DMS79 (cell line): ENCODE measurements around the gene ARHGEF19.
"Not testable (repeated sequence)": the region's sequence is repeated elsewhere in the genome, so short reads cannot be mapped to it uniquely, and the experiment has no call there.

Experiments
- DNase-seq: peaks from one replicate; lab custom pipeline; 2025; lab: John Stamatoyannopoulos, UW

Gene ARHGEF19

GRCh38 chr1:16165548-16165947, 46.9 kb downstream of the ARHGEF19 start:
- no peak for DNase-seq

DNA sequence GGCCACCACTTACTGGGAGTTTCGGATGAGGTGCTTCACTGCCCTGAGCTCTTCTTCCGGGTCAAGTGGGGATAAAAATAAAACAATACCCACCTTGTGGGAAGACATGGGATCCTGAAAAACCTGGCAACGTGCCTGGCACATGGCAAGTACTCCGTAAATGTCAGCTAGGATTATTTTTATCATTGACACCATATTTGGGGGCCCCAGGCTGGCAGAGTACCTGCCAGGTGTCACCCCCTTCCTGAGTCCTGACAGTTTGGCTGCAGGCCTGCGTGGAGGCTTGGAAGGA, 47.4 kb downstream of the ARHGEF19 start:
- DNase-seq, result no peak

DNA sequence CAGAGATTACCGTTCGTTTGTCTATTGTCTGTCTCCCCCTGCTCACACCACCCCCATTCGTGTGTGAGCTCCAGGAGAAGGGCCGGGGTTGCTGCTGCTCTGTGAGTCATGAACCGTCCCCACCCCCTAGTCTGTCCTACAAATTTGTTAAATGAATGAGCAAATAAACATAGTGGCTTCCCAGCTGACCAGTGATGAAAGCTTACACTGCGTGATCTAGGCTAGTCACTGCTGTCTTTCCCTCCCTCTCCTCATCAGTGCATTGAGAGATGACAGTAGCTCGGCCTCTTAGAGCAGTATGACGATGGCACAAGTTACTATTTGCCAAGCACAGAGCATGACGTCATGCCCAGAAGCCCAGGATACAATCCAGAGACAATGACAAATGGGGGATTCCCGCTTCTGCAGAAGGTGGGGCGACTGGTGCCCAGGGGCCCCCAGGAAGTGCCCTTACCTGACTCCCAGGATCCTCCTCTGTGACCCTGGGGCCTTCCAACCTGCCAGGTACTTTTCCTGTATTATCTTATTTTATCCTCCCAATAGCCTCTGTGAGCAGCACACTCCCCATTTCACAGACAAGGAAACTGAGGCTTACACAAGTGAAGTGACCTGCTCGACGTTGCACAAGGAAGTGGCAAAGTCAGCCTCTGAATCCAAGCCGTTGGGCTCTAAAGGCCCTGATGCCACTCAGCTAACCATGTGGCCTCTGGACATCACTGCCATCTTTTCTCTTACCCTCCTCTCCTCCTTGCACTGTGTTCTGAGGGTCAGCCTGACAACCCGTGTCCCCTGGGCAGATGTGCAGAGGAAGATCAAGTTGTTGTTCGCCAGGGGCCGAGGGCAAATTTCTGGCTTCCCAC, 48.0 kb downstream of the ARHGEF19 start:
- no peak for DNase-seq

DNA sequence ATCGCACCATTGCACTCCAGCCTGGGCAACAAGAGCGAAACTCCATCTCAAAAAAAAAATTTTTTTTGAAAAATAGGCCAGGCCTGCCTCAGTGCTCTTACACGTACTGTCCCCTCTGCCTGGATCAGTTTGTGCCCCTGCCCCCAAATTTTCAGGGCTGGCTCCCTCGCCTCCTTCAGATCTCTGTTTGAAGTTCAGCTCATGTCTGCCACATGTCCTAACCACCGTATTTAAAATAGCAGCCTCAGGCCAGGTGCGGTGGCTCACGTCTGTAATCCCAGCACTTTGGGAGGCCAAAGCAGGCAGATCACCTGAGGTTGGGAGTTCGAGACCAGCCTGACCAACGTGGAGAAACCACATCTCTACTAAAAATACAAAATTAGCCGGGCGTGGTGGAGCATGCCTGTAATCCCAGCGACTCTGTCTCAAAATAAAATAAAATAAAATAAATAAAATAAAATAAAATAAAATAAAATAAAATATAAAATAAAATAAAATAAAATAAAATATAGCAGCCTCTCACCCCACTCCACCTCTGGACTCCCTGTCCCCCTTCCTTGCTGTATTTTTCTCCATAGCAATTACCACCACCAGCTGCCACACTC, 48.7 kb downstream of the ARHGEF19 start:
- not testable (repeated sequence) for DNase-seq

DNA sequence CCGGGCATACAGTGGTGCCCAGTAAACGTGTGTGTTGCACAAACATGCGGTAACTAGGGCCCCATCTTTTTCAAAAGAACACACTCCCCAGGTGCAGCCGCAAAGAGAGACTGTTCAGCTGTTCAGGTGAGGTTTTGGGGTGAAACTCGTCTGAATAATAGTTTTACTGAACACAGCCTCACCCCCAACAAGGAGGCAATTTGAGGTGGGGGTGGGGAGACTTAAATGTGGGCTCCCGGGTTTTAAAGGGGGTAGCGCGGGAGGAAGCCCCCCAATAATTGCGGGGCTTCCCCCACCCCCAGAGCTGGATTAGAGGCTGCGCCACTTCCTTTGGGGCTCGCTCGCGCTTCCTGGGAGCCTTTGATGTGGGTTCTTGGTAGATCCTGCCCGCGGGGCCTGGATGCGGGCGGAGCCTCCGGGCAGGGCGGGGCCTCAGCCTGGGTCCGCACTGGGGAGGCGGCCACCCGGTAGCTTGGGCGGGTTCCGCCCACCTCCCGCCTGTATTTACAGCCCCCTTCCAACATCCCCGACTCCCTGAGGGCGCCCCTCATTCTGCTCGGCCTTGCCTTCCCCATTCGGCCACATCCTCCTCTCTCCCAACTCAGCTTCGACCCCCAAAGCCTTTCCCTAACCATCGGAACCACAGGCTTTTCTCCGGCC, 50.2 kb downstream of the ARHGEF19 start:
- DNase-seq, result no peak

- no peak for DNase-seq
These were observed 50.7 kb downstream of the ARHGEF19 start for GRCh38 chr1:16161717-16162116.

DNA sequence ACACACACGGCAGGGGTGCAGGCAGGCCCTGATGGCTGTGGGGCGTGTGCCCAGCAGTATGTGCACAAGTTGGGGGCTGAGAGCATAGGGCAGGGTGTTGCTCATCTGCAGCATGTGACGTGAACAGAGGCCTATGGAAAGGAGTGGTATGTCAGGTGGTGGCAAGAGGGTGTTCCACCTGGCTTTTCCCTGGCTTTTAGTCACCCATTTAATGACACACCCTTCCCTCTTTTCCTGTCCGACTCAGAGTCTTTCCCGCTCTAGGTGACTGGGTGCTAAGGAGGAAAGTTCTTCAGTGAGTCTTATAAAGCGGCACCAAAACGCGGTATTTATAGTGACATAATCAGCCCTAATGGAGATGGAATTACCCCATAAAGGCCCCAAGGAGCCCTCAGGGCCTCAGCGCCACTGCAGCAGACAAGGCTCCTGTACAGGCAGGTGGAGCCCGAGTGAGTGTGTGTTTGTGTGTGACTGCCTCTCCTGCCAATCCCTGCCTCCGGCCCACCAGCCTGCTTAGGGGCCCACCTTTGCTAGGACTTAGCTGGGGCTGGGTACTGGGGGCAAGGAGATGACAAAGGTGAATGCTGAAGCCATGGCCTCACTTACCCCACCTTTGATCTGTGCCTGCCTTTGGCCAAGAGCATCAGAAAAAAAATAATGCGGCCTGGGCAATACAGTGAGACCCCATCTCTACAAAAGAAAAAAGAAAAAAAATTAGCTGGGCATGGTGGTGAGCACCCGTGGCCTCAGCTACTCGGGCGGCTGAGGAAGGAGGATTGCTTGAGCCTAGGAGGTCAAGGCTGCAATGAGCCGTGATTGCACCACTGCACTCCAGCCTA, 53.2 kb downstream of the ARHGEF19 start:
- no peak for DNase-seq

DNA sequence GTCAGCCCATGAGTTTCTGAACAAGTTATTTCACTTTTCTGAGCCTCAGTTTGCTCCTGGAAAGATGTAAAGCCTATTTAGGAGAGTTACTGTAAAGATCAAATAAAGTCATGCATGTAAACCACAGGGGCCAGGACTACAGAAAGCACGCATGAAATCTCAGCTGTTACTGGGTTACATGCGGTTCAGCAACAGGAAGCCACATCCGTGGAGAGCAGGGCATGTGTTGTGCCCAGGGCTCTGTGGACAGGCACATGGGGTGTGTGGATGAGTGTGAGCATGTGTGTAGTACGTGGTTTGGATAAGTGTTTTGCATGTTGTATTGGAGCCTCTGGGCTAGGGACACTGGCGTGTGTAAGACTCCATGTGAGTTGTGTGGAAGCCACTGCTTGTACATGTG, 54.4 kb downstream of the ARHGEF19 start:
- no peak for DNase-seq

DNA sequence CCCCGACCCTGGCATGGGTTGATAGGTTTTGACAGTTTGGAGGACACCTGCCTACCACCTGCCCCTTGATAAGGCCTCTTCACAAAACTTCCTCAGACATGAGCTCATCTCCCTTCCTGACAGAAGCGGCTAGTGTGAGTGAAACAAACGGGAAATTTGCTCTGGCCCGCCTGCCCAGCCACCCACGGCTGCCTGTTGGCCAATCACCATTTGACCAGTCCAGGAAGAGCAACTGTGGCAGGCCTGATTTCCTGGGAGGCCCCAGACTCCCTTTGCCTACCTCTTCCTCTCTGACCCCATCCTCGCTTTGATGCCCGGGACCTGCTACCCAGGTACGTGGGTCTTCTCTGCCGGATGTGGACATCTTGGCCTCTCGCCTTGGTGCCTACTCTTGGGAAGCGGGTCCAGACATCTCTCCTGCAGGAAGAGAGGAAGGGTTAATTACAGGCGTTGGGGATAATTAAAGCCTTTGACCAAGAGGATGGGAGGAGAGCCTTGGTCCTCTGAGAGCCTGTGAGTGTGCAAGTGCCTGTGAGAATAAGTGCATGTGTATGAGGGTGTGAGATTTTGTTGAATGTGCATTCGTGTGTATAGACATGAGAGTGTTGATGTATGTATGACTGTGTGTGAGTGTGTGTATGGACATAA, 55.5 kb downstream of the ARHGEF19 start:
- no peak for DNase-seq

DNA sequence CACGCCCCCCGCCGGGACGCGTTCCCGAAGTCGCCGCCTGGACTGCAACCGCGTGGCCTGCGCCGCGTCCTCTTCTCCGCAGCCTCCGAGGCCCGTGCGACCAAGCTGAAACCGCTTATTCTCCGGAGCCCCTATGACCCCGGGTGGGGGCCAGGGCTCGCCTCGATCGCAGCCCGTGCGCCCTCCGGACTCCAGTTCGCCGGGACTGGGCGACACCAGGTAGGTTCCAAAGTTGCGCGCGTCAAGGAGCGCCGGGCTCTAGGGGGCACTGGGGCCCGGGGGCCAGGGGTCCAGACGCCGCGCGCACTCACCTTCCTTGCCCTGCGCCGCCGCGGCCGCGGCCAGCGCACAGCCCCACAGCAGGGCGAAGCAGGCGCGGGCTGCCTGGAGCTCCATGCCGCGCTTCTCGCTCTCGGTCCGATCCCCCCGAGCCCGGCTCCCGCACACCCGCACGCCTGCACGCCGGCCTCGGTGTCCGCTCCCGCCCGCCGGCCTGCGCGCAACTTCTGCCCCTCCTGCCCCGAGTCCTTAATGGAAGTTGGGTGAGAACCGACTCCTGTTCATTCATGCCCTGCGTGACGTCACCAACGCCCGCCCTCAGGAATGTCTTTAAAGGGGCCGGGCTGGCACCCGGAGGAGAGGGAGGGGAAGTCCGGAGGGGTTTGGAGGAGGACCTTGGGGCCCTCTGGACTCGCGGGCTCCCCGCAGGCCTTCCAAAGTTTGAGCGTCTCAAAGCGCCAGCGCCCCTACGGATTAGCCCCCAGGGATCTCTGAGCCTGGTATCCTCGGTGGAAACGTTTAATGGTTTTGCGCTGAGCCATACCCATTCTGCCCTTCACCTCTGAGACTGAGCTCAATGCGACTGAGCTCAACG, 56.7 kb downstream of the ARHGEF19 start, which contains the start of gene EPHA2:
TSS of gene EPHA2 (minus strand) at position 533 of the 874 bp plus-strand sequence. CDS start at position 396, 137 bp downstream.
- no peak for DNase-seq

- DNase-seq, result no peak
These were observed 58.3 kb downstream of the ARHGEF19 start for GRCh38 chr1:16153999-16154673.

GRCh38 chr1:16153096-16153998, 59.1 kb downstream of the ARHGEF19 start:
- no peak for DNase-seq

DNA sequence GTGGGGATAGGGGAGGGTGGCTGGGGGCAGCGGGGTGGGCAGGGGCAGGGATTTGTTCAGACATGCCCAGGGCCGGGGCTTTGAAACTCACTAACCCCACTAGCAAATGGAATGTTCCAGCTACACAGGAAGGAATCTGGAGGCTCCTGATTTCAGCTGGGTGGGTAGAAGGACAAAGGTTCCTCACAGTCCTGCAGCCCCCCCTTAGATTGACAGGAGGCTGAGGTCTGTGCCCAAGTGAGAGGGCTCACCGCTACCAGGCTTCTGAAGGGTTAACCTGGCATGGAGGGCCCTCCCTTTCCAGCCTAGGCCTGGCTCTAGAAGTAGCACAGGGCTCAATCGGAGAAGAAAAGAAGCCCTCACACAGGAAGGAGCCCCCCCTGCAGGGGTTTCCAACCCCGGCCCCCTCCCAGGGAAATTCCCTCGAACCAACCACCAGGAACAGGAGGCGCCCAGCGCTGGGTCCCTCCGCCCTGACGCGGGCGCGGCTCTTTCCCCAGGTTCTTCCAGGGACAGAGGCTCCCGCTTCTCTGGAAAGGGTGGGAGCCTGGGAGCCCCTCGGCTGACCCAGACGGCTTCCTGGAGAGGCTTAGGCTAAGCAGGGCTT, 59.9 kb downstream of the ARHGEF19 start:
- DNase-seq, result no peak

- DNase-seq, result no peak
These were observed 60.5 kb downstream of the ARHGEF19 start for GRCh38 chr1:16151995-16152384.

GRCh38 chr1:16151196-16151994, 61.1 kb downstream of the ARHGEF19 start:
- no peak for DNase-seq

DNA sequence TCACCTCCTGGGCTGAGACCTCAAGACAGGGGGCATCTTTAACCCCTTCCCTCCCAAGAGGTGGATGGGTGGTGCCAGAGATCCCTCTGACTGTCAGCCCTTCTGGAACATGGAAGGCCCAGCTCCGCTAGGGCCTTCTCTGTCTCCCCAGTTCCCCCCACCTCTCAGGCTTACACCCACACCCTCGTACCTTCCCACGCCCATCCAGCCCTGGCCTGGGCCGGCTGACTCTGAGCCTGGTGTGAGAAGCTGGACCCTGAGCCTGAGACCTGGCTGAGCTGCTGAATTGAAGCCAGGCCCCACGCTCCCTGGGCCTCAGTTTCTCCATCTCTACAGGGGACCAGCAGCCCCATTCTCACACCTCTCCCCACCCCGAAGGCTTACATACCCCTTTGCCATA, 61.9 kb downstream of the ARHGEF19 start:
- no peak for DNase-seq

DNA sequence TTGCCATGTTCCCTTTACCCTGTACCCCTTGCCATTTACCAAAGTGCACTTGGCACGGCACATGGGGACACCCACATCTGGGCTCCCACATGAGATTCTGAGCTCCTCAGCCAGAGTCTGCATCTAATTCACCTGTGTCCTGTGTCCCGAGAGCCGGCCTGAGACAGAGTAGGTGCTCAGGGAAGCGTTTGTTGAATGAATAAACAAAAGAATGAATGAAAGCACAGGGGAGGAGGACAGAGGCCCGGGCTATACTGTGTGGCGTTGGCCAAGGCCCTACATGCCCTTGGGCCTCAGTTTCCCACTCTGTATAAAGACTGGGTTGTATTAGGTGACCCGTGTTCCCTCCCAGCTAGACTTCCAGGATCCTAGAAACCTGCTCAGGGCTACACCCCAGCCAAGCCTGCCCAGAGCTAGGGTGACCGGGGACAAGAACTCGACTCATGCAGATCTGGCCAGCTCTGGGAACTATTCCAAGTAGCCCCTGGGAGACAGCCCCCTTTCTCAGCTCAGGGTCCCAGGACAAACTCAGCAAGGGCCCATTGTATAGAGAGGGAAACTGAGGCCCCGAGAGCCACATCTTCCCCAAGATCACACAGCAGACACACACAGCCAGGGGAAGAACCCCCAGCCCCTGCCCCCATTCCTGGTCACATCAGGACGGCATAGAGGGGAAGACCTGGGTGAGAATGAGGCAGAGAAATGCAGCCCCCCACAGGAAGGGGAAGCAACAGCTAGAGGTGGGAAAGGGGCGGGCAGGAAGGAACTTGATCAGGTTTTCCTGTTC, 62.6 kb downstream of the ARHGEF19 start:
- no peak for DNase-seq
